Endothelial cell of umbilical vein (primary cell): ENCODE data around the gene ZSWIM4. TPM values are rescaled to one million over a fixed set of nuclear protein-coding genes. Genes with fewer than 3 reads are reported as not detected.

ENCODE experiments used
- BruUV-seq: library from RNA; stranded (reverse); fragments of 400-500 nt; replicated peaks from 2 replicates; lab custom pipeline; 2021; lab: Mats Ljungman, UMichigan
- CTCF ChIA-PET: fragments of 300-600, 350-600 bp; sonication (Branson Sonifier 250); formaldehyde crosslinking; loops from one replicate; lab custom pipeline; 2021; ENCODE audit warnings: antibody characterized with exemption, inconsistent platforms; lab: Charles Lee
- POLR2A ChIA-PET: fragments of 300-600, 350-600 bp; sonication (Branson Sonifier 250); formaldehyde crosslinking; loops from one replicate; lab custom pipeline; 2021; ENCODE audit warnings: antibody characterized with exemption, inconsistent platforms; lab: Charles Lee
- DNase-seq: peaks from one replicate; pipeline ENCODE4 v3.0.0-alpha.2; 2011; ENCODE audit warnings: low read depth, low spot score
- FAIRE-seq: peaks from 2 replicates; lab custom pipeline; 2011; peaks lifted over from hg19 to GRCh38; lab: Jason Lieb, UNC
- H2AFZ ChIP-seq: 2 replicates; pipeline ENCODE4 v1.6.0; 2012; ENCODE audit warnings: low read depth, low read length, control low read depth, inconsistent platforms
- H3K27ac ChIP-seq: 2 replicates; pipeline ENCODE4 v1.5.1; 2011; ENCODE audit warnings: low read depth, mild to moderate bottlenecking, control low read depth, low read length, moderate library complexity; ENCODE audit not compliant: insufficient read depth
- H3K27me3 ChIP-seq, 2 experiments: 2 replicates each; pipeline versions ENCODE4 v1.6.0 to v1.6.1; 2011; ENCODE audit warnings: low read length in 2 of 2, mixed read lengths in 1 of 2; ENCODE audit not compliant: control insufficient read depth in 2 of 2, insufficient read depth in 2 of 2
- H3K36me3 ChIP-seq, 2 experiments: 2 replicates in 1 of 2; 3 replicates in 1 of 2; pipeline ENCODE4 v1.5.1; 2011; ENCODE audit warnings: low read length in 2 of 2, mild to moderate bottlenecking in 1 of 2, moderate library complexity in 1 of 2; ENCODE audit not compliant: control insufficient read depth in 2 of 2, insufficient read depth in 2 of 2; ENCODE audit errors: extremely low read depth in 1 of 2
- H3K4me1 ChIP-seq: 3 replicates; pipeline ENCODE4 v1.5.1; 2011; ENCODE audit warnings: mild to moderate bottlenecking, low read length; ENCODE audit not compliant: control insufficient read depth, insufficient read depth; ENCODE audit errors: extremely low read depth
- H3K4me2 ChIP-seq: 2 replicates; pipeline ENCODE4 v1.6.1; 2011; ENCODE audit warnings: low read length, control low read depth, mixed read lengths; ENCODE audit not compliant: insufficient read depth
- H3K4me3 ChIP-seq, 3 experiments: fragments of 200-600 bp in 1 of 3; sonication (generic), shearing (Covaris generic) in 1 of 3; replicated peaks in 1 of 3; 2 replicates each; pipeline ENCODE4 v1.5.1; 2011 to 2016; ENCODE audit warnings: control low read depth in 3 of 3, low read length in 3 of 3, mild to moderate bottlenecking in 2 of 3, inconsistent platforms in 1 of 3, low read depth in 1 of 3, moderate library complexity in 1 of 3; ENCODE audit not compliant: insufficient read depth in 1 of 3
- H3K79me2 ChIP-seq: 2 replicates; pipeline ENCODE4 v1.6.0; 2012; ENCODE audit warnings: low read length, inconsistent platforms; ENCODE audit not compliant: control insufficient read depth, insufficient read depth
- H3K9ac ChIP-seq: replicated peaks from 2 replicates; pipeline ENCODE3; 2011; ENCODE audit warnings: low read length, control low read depth; ENCODE audit not compliant: insufficient read depth; ENCODE audit errors: extremely low read depth
- H3K9me1 ChIP-seq: replicated peaks from 3 replicates; pipeline ENCODE4 v1.6.0; 2011; ENCODE audit warnings: mild to moderate bottlenecking, low read length; ENCODE audit not compliant: control insufficient read depth, insufficient read depth; ENCODE audit errors: extremely low read depth
- H3K9me3 ChIP-seq: replicated peaks from 2 replicates; pipeline ENCODE4 v1.5.1; 2012; ENCODE audit warnings: low read length, inconsistent platforms; ENCODE audit not compliant: control insufficient read depth, insufficient read depth
- H4K20me1 ChIP-seq: replicated peaks from 2 replicates; pipeline ENCODE3; 2011; ENCODE audit warnings: mild to moderate bottlenecking, low read length; ENCODE audit not compliant: control insufficient read depth, insufficient read depth; ENCODE audit errors: extremely low read depth
- EZH2 ChIP-seq: IDR thresholded peaks from 2 replicates; pipeline ENCODE4 v1.6.1; 2012; ENCODE audit warnings: borderline replicate concordance, low read depth, mild to moderate bottlenecking, moderate library complexity, low read length, inconsistent platforms; ENCODE audit not compliant: severe bottlenecking
- FOS ChIP-seq: IDR thresholded peaks from 2 replicates; pipeline ENCODE4 v1.6.1; 2011; ENCODE audit warnings: mild to moderate bottlenecking, low read length, moderate library complexity, borderline replicate concordance; ENCODE audit not compliant: insufficient read depth
- GATA2 ChIP-seq: IDR thresholded peaks from 2 replicates; pipeline ENCODE4 v1.7.0; 2011; ENCODE audit warnings: low read depth, mild to moderate bottlenecking, moderate library complexity, mixed read lengths, low read length; ENCODE audit not compliant: insufficient read length, insufficient read depth
- JUN ChIP-seq: IDR thresholded peaks from 2 replicates; pipeline ENCODE4 v1.6.1; 2011; ENCODE audit warnings: borderline replicate concordance, low read depth; ENCODE audit not compliant: insufficient read length, insufficient read depth
- MAX ChIP-seq: IDR thresholded peaks from 2 replicates; pipeline ENCODE4 v1.6.1; 2011; ENCODE audit not compliant: insufficient read depth, insufficient read length
- MYC ChIP-seq: IDR thresholded peaks from one replicate; pipeline ENCODE4 v1.6.1; 2011; ENCODE audit warnings: mild to moderate bottlenecking, low read depth, low read length
- POLR2A ChIP-seq: IDR thresholded peaks from 2 replicates; pipeline ENCODE4 v1.6.1; 2012; ENCODE audit warnings: low read depth, mild to moderate bottlenecking, control low read depth, low read length
- POLR2AphosphoS5 ChIP-seq: IDR thresholded peaks from 2 replicates; pipeline ENCODE4 v1.6.1; 2012; ENCODE audit warnings: low read depth, mild to moderate bottlenecking, control low read depth, low read length, moderate library complexity; ENCODE audit not compliant: insufficient read depth
- dilution Hi-C: fragments of 300-500 bp; cut with MboI; formaldehyde crosslinking; loops from one replicate; pipeline ENCODE4 v1.15.0; 2019; ENCODE audit warnings: low sequenced_read_pairs; ENCODE audit not compliant: extremely low pct_ligation_motif_present
- intact Hi-C: fragments of 100-400 bp; cut with micrococcal nuclease; formaldehyde crosslinking; loops from one replicate; pipeline ENCODE4 v1.10.0; 2022
- polyA plus RNA-seq, 4 experiments: library from polyadenylated mRNA; depleted of rRNA in 3 of 4; stranded (reverse) in 3 of 4; unstranded in 1 of 4; fragments of >200 nt; gene quantifications; 2 replicates each; pipeline versions ENCODE4 v1.2.1 to v1.2.3, GENCODE V29; 2011 to 2012; ENCODE audit warnings: missing spikeins in 1 of 4
- total RNA-seq: library from RNA; stranded (reverse); gene quantifications from 2 replicates; pipeline ENCODE4 v1.2.3, GENCODE V29; 2021
- TF ChIP-seq, protein P1 (sequence below), 2 donors: IDR thresholded peaks; 1 replicate in 1 of 2; 2 replicates in 1 of 2; pipeline ENCODE4 v1.5.1; 2011; ENCODE audit warnings: low read length in 2 of 2, mild to moderate bottlenecking in 2 of 2, moderate library complexity in 2 of 2, control low read depth in 1 of 2, inconsistent platforms in 1 of 2, low read depth in 1 of 2; ENCODE audit not compliant: insufficient read depth in 1 of 2; ENCODE audit errors: extremely low read depth in 1 of 2

ZSWIM4 gene
- total and polyA plus RNA-seq, 2 donors (not counting 3 experiments of a cell fraction or from before 2014, with no cell fraction given), result 12.7 to 26.6 TPM

GRCh38 chr19:13762635-13763235 lies 32.5 kb upstream of the ZSWIM4 start:
- Histone ChIP-seq H3K9me1 (no peaks in the 10 kb centered on the region), H4K20me1 (no peaks in the 10 kb centered on the region), H2AFZ (no peak overlapping the region), H3K9ac (no peak overlapping the region), H3K27me3 (no peaks in the 10 kb centered on the region), H3K36me3 (peaks cover 19 to 32% of the 10 kb centered on the region in 2 experiments), H3K4me3 (no peak overlapping the region), H3K4me2 (no peak overlapping the region), H3K27ac (no peak overlapping the region), H3K79me2 (peaks cover 23% of the 10 kb centered on the region), H3K9me3 (no peaks in the 10 kb centered on the region), H3K4me1 (peaks cover 12% of the 10 kb centered on the region)
- no peak for DNase-seq
- ChIA-PET CTCF (interaction anchor here (0.7 kb wide), 1 partner anchor 99 kb away, joined by 3 read pairs; no protein-coding TSS in a partner anchor), POLR2A (interaction anchor here (0.6 kb wide), 1 partner anchor 70 kb away, joined by 3 read pairs; no protein-coding TSS in a partner anchor)
- FAIRE-seq, result no peak
- no peak for TF ChIP-seq JUN
- TF ChIP-seq GATA2, result no peak
- no peak for TF ChIP-seq POLR2A
- TF ChIP-seq, protein P1, sequence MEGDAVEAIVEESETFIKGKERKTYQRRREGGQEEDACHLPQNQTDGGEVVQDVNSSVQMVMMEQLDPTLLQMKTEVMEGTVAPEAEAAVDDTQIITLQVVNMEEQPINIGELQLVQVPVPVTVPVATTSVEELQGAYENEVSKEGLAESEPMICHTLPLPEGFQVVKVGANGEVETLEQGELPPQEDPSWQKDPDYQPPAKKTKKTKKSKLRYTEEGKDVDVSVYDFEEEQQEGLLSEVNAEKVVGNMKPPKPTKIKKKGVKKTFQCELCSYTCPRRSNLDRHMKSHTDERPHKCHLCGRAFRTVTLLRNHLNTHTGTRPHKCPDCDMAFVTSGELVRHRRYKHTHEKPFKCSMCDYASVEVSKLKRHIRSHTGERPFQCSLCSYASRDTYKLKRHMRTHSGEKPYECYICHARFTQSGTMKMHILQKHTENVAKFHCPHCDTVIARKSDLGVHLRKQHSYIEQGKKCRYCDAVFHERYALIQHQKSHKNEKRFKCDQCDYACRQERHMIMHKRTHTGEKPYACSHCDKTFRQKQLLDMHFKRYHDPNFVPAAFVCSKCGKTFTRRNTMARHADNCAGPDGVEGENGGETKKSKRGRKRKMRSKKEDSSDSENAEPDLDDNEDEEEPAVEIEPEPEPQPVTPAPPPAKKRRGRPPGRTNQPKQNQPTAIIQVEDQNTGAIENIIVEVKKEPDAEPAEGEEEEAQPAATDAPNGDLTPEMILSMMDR (IDR thresholded peaks at IDR 0.05; ENCODE audit: extremely low read depth in 1 of 2, insufficient read depth in 1 of 2, low read depth in 1 of 2, low read length in 2 of 2), result no peak
- no peak for TF ChIP-seq EZH2
- no peak for TF ChIP-seq POLR2AphosphoS5
- TF ChIP-seq MAX, result no peak
- no peak for TF ChIP-seq MYC
- no peak for TF ChIP-seq FOS
- BruUV-seq, result no TSS peak
- intact Hi-C loops (no loop called here), dilution Hi-C loops (no loop called here)
